Measurements from ENCODE around the gene STK32B.
A peak's percentile ranks its signal among the peaks of the same experiment; 100 is the strongest.
"Not testable (repeated sequence)": the region's sequence is repeated elsewhere in the genome, so short reads cannot be mapped to it uniquely, and the experiment has no call there.

Gene STK32B

GRCh38 chr4:5409237-5409636 is 358.0 kb downstream of the STK32B start:
- DNase-seq, result no peak

- no peak for DNase-seq
Observed at GRCh38 chr4:5409972-5410618, 358.8 kb downstream of the STK32B start.

- DNase-seq, result no peak
Observed at GRCh38 chr4:5412296-5412695, 361.0 kb downstream of the STK32B start.

- DNase-seq, result no peak
Observed at GRCh38 chr4:5412751-5413150, 361.5 kb downstream of the STK32B start.

- no peak for DNase-seq
Observed at GRCh38 chr4:5416637-5417036, 365.4 kb downstream of the STK32B start.

- DNase-seq, result no peak
Observed at GRCh38 chr4:5420266-5420665, 369.0 kb downstream of the STK32B start.

- DNase-seq, result no peak
Observed at GRCh38 chr4:5421416-5421815, 370.1 kb downstream of the STK32B start.

- DNase-seq, result no peak
Observed at GRCh38 chr4:5422195-5422594, 370.9 kb downstream of the STK32B start.

- no peak for DNase-seq
Observed at GRCh38 chr4:5423670-5424069, 372.4 kb downstream of the STK32B start.

- no peak for DNase-seq
Observed at GRCh38 chr4:5424211-5424610, 372.9 kb downstream of the STK32B start.

GRCh38 chr4:5424901-5425300 is 373.6 kb downstream of the STK32B start:
- DNase-seq, result no peak

- no peak for DNase-seq
Observed at GRCh38 chr4:5429747-5430146, 378.5 kb downstream of the STK32B start.

GRCh38 chr4:5433196-5433595 is 381.9 kb downstream of the STK32B start:
- no peak for DNase-seq

- peak; percentile 81 for DNase-seq
Observed at GRCh38 chr4:5435201-5435600, 383.9 kb downstream of the STK32B start.

- no peak for DNase-seq
Observed at GRCh38 chr4:5435823-5436222, 384.5 kb downstream of the STK32B start.

GRCh38 chr4:5443976-5444802 is 392.9 kb downstream of the STK32B start:
- DNase-seq, result not testable (repeated sequence)

GRCh38 chr4:5444918-5445517 is 393.7 kb downstream of the STK32B start:
- no peak for DNase-seq

- no peak for DNase-seq
Observed at GRCh38 chr4:5446595-5447226, 395.4 kb downstream of the STK32B start.

GRCh38 chr4:5447755-5448154 is 396.5 kb downstream of the STK32B start:
- no peak for DNase-seq

GRCh38 chr4:5448221-5448620 is 396.9 kb downstream of the STK32B start:
- DNase-seq, result no peak

- DNase-seq, result no peak
Observed at GRCh38 chr4:5451243-5451642, 400.0 kb downstream of the STK32B start.

- no peak for DNase-seq
Observed at GRCh38 chr4:5452156-5452555, 400.9 kb downstream of the STK32B start.

- no peak for DNase-seq
Observed at GRCh38 chr4:5455003-5455585, 403.8 kb downstream of the STK32B start.

Measured in NCI-H82 (cell line).